Measurements from ENCODE around the gene IFNAR1.

IFNAR1 gene

DNA sequence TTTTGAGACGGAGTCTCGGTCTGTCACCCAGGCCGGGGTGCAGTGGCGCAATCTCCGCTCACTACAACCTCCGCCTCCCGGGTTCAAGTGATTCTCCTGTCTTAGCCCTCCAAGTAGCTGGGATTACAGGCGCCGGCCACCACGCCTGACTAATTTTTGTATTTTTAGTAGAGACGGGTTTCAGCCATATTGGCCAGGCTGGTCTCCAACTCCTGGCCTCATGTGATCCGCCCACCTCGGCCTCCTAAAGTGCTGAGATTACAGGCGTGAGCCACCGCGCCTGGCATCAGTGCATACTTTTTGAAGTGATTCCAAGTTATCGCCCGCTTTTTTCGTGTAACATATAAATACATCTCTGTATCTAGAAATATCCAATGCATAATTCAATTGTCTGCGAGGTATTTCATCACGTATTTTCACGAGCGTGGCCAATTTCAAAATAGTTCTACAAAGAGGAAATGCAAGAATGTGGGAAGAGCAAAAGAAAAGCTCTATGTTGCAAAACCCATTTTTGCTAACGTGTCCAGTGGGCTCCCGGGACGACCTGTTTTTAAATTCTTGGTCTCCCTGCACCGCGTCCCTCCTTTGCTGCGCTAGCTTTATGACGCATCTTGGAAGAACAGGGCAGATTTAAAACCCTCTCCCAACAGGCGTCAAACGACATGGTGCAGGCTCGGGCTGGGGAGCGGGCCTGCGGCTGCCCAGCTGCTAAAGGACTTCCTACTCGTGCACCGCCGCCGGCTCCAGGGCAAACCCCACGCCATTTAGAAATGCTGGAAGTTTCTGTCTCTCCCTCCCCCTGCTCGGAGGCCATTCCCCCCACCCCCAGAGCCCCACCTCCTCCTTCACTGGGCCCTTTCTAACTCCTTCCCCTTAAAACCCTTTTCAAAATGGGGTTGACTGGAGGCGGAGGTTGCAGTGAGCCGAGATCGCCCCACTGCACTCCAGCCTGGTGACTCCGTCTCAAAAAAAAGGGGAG is 77.5 kb downstream of the IFNAR1 start:
- no peak for DNase-seq (ENCODE audit: low read depth)

DNA sequence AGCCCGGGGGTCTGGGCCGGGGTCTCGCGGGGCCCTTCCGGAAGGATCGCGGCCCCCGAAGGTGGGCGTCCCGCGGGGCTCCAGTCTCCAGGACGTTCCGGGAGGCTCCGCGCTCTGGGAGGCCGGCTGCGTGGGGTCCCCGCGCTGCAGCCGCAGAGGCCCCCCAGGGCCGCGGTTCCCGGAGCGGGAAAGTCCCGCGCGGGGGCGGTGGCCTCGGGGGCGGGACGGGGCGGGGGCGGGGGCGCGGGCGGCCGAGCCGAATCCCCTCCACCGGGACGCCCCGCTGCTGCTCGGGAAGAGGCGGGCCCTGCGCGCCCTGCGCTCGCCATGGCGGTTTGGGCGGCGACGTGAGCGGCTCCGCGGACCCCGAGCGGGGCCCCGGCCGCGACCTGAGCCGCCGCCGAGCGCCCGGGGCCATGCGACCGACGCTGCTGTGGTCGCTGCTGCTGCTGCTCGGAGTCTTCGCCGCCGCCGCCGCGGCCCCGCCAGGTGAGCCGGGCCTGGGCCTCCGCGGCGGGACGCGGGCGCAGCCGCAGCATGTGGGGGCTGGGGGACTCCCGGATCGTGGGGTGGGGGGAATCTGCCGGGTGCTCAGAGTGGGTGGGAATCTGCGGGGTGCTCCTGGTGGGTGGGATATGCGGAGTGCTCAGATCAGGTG is 78.5 kb downstream of the IFNAR1 start, which contains the start of gene IFNGR2:
IFNGR2 (plus strand) TSS at position 286 of the 658 bp plus-strand sequence; CDS start at position 417, 131 bp downstream.
- peak; percentile 46 for DNase-seq (ENCODE audit: low read depth)

- DNase-seq (ENCODE audit: low read depth), result peak; percentile 16
Observed at GRCh38 chr21:33403786-33404585, 79.2 kb downstream of the IFNAR1 start.

DNA sequence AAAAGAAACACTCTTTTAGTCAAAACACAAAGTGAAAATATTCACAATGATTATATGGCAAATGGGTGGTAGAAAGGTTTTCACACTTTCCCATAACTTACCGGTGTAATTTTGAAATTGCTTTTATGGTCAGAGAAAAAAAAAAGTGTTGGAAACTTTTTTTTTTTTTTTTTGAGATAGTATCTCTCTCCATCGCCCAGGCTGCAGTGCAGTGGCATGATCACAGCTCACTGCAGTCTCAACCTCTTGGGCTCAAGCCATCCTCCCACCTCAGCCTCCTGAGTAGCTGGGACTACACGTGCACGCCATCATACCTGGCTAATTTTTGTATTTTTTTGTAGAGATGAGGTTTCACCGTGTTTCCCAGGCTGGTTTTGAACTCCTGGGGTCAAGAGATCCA is 81.7 kb downstream of the IFNAR1 start:
- no peak for DNase-seq (ENCODE audit: low read depth)

Data from activated T-helper 9 cell treated with anti-CD3 and anti-CD28 coated beads, Interleukin-2, amount 50 U/mL, for 16 hours (primary cell).